Nephron progenitor cell (in vitro differentiated cells): ENCODE data around the gene POLE.

Source experiments
- DNase-seq: peaks from one replicate; pipeline ENCODE4 v3.0.0; 2021
- H3K27ac Mint-ChIP-seq: 2 replicates; pipeline ENCODE4 v1.8.0; 2021; ENCODE audit warnings: mild to moderate bottlenecking, moderate library complexity, mixed read lengths
- H3K27me3 Mint-ChIP-seq: 2 replicates; pipeline ENCODE4 v1.8.0; 2021; ENCODE audit warnings: mild to moderate bottlenecking, low read depth, mixed read lengths; ENCODE audit not compliant: poor library complexity
- H3K36me3 Mint-ChIP-seq: 2 replicates; pipeline ENCODE4 v1.8.0; 2021; ENCODE audit warnings: low read depth, mixed read lengths
- H3K4me1 Mint-ChIP-seq: 2 replicates; pipeline ENCODE4 v1.8.0; 2021; ENCODE audit warnings: mixed read lengths
- H3K4me3 Mint-ChIP-seq: 2 replicates; pipeline ENCODE4 v1.8.0; 2021; ENCODE audit warnings: mild to moderate bottlenecking, moderate library complexity, mixed read lengths
- H3K9me3 Mint-ChIP-seq: 2 replicates; pipeline ENCODE4 v1.8.0; 2021; ENCODE audit warnings: mild to moderate bottlenecking, moderate library complexity, mixed read lengths
- CTCF ChIP-seq: fragments of 200-600 bp; sonication (generic); IDR thresholded peaks from 2 replicates; pipeline ENCODE4 v1.5.0; 2021; ENCODE audit warnings: antibody characterized with exemption

POLE gene

DNA sequence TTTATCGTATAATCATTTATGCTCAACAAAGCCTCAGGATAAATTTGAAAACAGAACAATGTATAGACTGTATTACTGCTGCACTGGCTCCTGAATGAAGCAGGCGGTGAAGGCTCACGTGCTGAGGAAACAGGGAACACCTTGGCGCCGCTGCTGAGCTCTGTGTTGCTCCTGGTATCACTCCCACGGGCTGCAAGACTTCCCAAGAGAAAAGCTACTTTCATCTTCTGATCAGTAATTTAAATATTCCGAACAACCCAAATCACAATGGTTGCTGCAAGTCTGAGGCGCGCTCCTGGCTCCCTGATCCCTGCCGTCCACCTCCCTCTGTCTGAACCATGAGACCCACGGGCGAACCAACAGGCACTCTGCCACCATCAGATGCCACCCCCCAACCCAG is 39.2 kb upstream of the POLE start:
- H3K36me3 Mint-ChIP-seq: peaks cover 72% of the 10 kb centered on the region
- TF ChIP-seq CTCF: no peak
- peaks cover 13% of the 10 kb centered on the region for H3K9me3 Mint-ChIP-seq
- DNase-seq: no peak
- no peaks in the 10 kb centered on the region for H3K27me3 Mint-ChIP-seq
- H3K4me3 Mint-ChIP-seq: no peak overlapping the region
- no peaks in the 10 kb centered on the region for H3K4me1 Mint-ChIP-seq
- H3K27ac Mint-ChIP-seq: peak overlapping the region; percentile 71

- Mint-ChIP-seq H3K36me3 (peaks cover 69% of the 10 kb centered on the region), H3K9me3 (peaks cover 6% of the 10 kb centered on the region), H3K4me1 (no peaks in the 10 kb centered on the region), H3K27me3 (no peaks in the 10 kb centered on the region), H3K4me3 (no peak overlapping the region), H3K27ac (peak overlapping the region; percentile 77)
- no peak for TF ChIP-seq CTCF
- no peak for DNase-seq
Observed at GRCh38 chr12:132724506-132725241, 37.5 kb upstream of the POLE start.

DNA sequence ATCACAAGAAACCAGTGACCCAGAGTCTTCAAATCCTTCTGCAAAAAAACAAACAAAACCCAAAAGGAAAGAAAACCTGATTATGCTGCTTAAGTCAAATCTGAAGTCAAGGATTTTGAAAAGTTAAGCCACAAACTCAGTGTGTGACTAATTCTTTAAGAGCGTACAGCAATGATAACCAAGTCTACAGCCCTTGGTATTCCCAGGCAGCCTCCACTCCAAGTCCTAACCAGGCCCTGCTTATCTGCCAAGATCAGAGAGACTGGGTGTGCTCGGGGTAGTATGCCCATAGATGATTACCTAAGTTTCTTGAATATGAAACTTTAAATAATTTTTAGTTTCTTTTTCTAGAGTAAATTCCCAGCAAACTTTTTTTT is 36.6 kb upstream of the POLE start:
- DNase-seq: no peak
- TF ChIP-seq CTCF: no peak
- Mint-ChIP-seq H3K4me3 (no peak overlapping the region), H3K27me3 (no peaks in the 10 kb centered on the region), H3K9me3 (peaks cover 2% of the 10 kb centered on the region), H3K27ac (peak overlapping the region; percentile 88), H3K4me1 (no peaks in the 10 kb centered on the region), H3K36me3 (peaks cover 72% of the 10 kb centered on the region)

DNA sequence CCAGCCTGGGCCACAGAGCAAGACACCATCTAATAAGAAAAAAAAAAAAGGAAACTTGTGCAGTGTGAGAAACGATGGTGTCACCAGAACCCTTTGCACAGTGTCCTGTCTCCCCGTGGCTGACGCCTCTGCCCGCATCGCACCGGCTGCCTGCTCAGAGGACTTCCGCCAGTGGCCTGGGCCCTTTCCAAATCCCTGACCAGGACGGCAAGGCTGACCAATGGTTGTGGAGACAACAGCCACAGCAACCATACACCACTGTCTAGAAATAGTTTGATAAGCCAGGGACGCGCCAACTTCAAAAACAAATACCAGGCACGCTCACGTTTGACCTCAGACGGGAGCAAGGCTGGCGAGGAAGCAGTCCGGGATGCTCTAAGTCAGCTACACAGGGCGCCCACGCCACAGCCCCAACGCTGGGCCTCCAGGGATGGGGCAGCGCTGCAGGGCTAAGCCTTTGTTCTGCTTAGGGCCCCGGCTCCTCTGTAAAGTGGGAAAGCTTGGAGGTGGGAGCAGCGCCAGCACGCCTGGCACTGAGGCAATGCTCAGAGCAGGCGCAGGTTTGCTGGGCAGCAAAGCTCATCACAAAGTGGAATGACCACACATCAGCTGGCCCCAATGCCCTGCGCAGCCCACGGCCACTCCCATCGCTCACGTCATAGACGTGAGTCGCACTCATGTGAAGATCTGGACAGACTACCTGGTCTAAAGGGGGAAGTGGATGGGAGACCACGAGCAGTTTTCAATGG is 36.0 kb upstream of the POLE start:
- no peak for DNase-seq
- Mint-ChIP-seq H3K27me3 (no peaks in the 10 kb centered on the region), H3K36me3 (peaks cover 69% of the 10 kb centered on the region), H3K27ac (peak overlapping the region; percentile 88), H3K9me3 (no peaks in the 10 kb centered on the region), H3K4me3 (no peak overlapping the region), H3K4me1 (no peaks in the 10 kb centered on the region)
- no peak for TF ChIP-seq CTCF

DNA sequence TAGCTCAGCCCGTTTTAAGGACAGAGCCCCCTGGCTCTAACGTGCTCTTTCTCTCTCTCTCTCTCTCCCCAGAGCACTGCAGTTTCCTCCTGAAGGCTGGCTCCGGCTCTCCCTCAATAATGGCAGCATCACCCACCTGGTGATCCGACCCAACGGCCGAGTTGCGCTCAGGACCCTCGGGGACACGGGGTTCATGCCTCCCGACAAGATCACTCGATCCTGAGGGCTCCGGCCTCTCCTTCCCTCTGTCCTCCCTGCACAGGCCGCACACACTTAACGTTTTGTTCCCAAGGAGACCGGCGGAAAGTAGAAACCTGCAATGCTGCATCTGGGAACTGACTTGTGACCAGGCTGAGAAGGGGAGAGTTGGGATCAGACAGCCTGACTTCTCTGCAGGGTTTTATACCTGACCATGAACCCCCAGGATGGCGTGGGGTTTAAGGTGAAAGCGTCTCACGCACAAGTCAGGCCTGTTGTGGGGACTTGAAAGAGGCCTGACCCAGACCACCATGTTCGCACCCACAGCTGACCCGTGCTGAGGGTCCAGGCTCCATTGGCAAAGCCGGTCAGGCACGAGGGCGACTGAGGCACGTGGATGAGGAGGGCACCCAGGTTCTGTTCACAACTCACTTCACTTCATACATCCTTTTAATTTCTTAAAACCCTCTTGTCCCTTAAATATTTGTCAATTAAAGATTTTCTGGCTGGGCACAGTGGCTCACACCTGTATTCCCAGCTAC is 33.6 kb upstream of the POLE start:
- H3K4me3 Mint-ChIP-seq: no peak overlapping the region

More for the DNA sequence above, 33.6 kb upstream of the POLE start:
- Mint-ChIP-seq H3K9me3 (no peaks in the 10 kb centered on the region), H3K27ac (peak overlapping the region; percentile 83), H3K36me3 (peaks cover 51% of the 10 kb centered on the region), H3K27me3 (no peaks in the 10 kb centered on the region), H3K4me1 (no peaks in the 10 kb centered on the region)
- no peak for DNase-seq
- TF ChIP-seq CTCF: no peak
